HG03196 (cell line): Measurements from ENCODE around the gene RFWD3.

Experiments used
- ATAC-seq: cut with Tn5 transposase; IDR thresholded peaks from one replicate; pipeline ENCODE4 v1.9.1; 2021; ENCODE audit not compliant: unreplicated experiment

RFWD3 gene

DNA sequence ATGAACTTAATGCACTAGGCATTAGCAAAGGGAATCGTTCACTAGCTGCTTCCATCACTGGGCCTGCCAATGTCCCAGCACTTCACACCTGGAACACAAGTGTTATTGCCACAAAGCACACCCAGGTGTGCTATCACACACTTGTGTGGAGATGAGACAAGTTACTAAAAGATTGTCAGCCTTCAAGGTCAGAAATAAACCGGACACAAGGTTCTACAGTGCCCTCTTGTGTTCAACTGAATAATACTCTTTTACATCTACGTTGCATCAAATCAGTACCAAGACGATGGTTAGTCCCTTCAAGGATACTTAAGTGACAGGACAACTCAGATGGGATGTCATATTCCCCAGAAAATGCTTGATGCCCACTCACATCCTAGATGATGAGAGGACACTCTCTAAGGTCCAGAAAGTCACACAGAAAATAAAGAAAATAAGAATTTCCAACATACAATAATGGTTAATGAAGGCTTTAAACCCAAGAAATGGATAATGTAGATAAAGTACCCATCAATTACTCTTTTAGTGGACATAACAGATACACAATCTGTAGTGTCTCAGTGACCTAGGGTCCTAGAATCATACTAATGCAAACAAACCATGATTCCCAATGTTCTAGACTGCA, 43.4 kb downstream of the RFWD3 start:
- no peak for ATAC-seq

DNA sequence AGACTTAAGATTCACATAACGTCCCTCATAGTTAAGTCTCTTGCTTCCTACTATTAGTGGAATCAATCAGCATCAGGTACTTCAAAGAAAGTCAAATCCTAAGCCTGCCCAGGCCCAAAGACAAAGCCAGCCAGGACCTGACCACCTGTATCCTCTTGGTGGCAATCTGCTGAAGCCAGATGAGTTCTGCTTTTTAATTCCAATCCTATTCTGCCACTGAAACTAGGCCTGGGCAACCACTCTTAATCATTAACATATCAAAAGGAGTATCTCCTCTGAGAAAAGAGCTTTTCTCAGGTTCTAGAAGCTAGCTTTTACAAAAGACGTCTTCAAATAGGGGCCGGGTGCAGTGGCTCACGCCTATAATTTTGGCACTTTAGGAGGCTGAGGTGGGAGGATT, 44.7 kb downstream of the RFWD3 start:
- ATAC-seq, result no peak

DNA sequence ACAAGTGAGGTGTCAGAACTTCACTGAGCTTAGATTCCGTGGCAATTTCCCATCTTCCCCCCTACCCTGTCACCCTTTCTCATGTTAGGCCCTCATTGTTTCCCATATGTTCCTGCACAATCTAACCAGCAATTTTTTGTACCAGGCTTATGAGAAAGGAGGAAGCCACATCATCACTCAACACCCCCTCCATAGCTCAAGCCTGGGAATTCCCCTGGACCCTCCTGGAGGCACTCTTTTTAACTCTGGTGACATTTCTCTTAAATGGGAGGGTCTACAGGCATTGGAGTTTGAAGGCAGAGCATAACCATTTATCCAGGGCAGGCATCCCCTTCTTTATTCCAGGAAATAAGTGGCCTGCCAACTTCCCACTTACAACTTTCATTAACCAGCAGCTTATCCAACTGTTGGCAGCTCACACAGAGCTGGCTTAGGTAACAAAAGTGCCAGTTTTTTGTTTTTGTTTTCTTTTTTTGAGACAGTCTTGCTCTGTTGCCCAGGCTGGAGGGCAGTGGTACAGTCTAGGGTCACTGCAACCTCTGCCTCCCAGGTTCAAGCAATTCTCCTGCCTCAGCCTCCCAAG, 49.4 kb downstream of the RFWD3 start:
- no peak for ATAC-seq

DNA sequence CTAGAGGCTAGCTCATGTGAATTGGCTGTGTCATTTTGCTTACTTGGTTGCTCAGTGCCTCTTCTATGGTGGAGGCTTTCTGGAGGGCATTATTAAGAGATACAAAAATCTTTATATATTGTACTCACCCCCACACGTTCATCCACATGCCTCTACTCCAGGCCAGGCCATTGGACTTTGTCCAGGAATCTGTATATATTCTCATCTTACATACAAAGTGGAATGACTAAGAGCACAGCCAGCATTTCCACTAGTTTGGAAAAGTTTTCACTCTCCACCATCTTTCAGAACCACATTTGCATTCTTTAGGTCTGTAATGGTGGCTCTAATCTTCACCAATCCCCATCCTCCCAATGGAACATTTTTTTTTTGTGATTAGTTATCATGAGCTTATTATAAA, 55.0 kb downstream of the RFWD3 start:
- ATAC-seq, result no peak

DNA sequence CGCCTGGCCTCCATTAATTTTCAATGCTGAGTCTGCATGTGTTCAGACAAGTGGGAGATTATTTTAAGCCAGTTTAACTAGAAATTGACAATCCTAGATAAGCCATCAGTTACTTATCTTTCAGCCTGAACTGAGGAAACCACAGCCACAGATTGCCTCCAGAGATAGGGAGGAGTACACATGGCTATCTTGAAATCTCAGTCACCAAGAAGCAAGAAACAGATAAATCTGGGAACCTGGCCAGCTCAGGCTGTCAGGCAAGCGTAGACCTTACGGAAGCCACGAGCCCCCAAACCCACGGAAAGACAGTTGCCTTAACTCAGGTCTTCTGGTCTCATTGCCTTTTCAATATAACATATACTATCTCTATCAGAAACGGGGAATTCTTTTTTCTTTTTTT, 57.7 kb downstream of the RFWD3 start:
- no peak for ATAC-seq

DNA sequence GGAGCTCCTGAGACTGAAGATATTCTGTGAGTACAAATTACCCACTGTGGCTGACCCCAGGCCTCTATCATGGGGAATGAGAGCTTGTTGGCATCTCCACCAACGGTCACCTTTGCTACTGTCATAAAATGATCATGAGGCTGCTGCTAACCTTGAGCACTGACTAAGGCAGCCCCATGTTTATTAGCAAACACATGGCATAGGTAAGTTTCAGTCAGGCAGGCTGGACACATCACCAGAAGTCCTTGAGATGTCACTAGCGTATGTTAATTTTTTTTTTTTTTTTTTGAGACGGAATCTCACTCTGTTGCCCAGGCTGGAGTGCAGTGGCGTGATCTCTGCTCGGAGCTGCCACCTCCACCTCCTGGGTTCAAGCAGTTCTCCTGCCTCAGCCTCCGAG, 58.3 kb downstream of the RFWD3 start:
- ATAC-seq, result no peak

DNA sequence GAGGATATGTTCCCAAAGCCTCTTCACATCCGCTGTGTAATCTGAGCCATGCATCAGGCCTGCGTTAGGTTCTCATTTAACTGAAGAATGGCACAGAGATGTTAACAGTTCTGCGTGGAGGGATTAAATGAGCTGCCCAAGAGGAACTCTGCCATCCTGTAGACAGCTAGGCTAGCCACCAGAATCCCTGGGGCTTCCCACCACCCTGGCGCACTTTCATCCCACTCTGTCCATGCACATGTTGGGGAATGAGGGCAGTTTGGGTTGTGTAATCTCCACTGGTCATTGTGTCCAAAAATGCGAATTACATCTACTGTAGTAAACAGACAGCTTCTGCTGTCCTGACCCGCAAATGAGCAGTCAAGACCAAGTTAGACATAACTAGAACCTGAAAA, 58.7 kb downstream of the RFWD3 start:
- ATAC-seq, result no peak

DNA sequence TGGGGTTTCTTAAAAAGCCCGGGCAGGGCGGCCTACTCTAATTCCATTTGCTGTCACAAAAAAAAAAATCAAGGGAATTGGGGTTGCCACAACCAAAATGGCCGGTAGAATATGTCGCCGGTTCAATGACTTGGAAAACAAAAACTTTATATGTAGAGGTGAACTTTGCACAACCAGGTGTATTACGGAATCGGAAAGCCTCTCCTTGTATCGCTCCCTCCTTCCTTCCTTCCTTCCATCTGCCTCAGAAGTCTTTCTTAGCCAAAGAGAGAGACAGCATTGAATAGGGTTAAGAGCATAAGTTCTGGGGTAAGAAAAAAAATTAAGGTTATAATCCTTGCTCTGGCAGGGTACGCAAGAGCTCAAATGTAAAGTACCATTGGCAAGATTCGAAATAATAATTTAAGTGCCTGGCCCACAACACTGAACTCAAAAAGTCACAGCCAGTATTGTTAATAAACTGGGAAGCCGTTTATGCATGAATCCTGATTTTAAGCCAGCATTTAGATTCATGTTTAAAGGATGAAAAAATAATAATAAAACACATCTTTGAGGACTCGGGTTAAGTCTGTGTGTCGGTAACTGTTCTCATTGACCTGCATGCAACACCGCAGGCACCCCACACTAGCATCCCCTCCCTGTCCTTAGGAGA, 59.2 kb downstream of the RFWD3 start:
- ATAC-seq, result no peak

DNA sequence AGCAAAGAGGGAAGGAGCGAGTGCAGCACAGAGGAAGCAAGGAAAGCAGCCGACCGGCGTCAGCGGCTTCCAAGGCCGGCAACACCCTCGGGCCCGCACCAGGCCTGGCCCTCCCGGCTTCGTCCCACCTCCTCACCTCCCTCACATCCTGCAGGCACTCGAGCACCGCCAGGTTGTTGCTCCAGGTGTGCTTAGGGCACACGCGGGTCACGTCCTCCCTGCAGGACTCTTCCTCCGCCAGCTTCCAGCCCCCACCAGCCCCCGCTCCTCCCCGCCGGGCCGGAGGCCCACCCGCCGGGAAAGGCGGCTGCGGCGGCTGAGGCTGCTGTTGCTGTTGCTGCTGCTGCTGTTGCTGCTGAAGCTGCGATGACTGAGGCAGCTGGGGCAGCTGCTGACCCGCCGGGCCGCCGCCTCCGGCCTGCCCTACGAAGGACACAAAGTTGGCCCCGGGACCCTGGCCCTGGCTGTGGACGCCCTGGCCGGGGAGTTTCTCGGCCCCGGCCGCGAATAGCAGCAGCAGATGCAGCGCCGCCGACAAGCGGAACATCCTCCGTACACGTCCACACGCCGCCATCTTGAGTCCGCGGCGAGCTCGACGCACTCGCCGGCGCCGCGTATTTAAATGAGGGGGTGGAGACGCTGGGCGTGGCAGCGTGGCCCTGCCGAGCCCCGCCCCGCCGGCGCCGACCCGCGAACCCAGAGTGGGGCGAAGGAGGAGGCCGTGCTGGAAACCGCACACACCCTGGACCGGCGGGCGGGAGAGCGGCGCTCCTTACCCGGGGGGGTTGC, 60.0 kb downstream of the RFWD3 start, which contains the start of gene GLG1:
Gene GLG1 (minus strand): TSS at position 594 of the 789 bp plus-strand sequence. CDS start 20 bp downstream, at position 574.
- ATAC-seq, result peak; percentile 94

DNA sequence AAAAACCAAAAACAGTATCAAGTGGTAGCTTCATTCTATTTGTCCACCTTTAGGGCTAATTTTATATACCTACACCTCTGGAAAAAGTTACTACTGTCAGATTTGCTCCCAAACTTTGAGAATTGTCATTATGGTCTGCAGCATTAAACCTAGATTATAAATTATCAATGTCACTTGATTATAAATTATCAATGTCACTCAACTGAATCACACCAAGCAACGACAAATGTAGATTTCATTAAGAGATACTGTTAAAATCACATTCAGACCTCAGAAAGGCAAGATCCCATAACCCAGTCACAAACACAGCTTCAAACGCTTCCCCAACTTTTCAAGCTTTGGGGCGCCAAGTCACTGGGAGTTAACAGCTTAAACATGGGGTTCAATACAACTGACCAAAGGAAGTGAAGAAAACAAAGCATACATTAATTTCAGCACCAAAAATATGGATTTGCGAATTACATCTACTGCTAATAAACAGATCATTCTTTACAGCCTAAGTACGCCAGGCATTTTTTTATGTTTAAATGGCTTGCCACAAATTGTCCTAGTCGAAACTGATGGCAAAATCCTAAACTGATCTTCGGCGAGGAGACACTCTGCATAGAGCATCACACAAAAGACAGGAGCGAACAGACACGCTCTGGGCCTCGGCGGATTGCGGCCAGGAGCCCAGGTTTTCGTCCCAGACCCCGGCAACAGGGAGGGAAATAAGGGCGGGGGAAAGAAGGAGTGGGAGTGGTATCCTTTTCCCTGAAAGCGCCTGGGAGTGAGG, 60.7 kb downstream of the RFWD3 start:
- peak; percentile 6 for ATAC-seq

DNA sequence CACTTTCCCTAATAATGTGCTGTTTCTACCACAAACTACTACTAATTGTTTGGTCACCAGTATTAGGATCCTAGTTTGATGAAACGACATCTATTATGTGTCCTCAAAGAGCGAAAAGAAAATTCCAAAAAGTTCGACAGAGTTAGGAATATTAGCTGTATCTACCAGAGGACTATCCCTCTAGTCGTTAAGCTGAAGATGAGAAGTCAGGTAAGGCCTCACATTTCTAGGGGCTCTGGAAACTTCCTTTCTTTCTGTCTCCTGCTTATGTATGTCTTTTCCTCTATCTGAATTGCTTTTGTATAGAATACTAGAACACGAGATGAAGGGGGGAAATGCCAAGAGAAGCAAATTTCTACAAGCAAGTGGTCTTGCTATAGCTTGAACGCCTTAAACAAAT, 61.3 kb downstream of the RFWD3 start:
- no peak for ATAC-seq

DNA sequence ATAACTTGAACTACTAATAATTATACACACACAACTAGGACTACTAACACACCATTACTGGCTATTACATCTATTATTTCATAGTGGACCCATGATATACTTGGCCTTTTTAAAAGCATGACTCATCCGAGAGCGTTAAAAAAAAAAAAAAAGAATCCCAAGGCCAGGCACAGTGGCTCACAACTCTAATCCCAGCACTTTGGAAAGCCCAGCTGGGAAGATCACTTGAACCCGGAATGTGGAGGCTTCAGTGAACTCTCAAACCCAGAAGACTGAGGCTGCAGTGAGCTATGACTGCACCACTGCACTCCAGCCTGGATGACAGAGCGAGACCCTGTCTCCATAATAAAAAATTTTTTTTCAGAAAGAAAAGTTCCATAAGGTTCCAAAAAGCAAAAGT, 62.8 kb downstream of the RFWD3 start:
- no peak for ATAC-seq

DNA sequence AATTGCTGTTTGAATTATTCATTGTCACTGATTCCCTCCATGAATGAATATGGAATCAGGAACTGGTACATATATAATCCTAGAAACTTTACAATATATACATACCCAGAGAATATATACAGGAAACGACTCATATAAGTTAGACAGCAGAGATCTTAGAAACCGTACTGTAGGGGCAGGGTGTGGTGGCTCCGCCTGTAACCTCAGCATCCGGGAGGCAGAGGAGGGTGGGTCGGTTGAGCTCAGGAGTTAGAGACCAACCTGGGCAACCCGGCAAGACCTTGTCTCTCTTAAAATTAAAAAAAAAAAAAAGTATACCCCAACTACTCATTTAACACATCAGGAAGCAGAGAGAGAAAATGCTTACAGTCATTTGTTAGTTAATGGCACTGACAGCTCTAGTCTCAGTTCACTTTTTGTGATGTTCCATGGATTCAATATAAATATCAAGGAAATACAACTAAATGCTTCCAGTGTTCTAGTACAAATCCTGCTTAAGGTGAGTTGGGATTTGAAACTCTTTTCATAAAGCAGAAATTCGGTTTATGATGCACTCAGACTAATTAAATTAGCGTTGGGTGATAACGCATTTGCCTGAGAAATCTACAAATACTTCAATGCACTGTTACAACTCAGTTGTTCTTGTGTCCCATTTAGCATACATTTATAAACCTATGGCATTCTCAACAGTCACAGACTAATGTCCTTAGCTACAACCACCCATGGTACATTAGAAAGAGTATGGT, 65.4 kb downstream of the RFWD3 start:
- ATAC-seq, result peak; percentile 80

DNA sequence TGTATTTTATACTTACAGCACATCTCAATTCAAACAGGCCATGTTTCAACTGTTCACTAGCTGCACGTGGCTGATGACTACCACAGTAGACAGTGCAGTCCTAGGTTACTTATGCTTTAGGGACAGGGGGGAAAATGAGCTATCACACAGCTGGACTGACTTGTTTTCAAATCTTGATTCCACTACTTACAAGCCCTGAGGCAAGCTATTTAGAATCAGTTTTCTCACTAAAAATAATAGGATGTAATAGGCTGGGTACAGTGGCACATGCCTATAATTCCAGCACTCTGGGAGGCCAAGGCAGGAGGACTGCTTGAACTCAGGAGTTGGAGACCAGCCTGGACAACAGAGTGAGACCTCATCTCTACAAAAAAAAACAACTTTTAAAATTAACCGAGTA, 70.1 kb downstream of the RFWD3 start:
- no peak for ATAC-seq

DNA sequence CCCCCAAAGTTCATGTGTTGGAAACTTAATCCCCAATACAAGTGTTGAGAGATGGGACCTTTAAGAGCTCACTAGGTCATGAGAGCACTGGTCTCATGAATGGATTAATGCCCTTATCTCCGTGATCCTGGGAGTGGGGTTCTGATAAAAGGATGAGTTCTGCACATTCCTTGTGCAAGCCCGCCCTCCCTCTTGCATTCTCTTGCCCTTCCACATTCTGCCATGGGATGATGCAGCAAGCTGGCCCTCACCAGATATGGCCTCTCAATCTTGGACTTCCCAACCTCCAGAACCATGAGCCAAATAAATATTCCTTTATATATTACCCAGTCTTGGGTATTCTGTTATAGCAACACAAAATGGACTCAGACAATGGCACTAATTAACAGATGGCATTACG, 73.8 kb downstream of the RFWD3 start:
- no peak for ATAC-seq

DNA sequence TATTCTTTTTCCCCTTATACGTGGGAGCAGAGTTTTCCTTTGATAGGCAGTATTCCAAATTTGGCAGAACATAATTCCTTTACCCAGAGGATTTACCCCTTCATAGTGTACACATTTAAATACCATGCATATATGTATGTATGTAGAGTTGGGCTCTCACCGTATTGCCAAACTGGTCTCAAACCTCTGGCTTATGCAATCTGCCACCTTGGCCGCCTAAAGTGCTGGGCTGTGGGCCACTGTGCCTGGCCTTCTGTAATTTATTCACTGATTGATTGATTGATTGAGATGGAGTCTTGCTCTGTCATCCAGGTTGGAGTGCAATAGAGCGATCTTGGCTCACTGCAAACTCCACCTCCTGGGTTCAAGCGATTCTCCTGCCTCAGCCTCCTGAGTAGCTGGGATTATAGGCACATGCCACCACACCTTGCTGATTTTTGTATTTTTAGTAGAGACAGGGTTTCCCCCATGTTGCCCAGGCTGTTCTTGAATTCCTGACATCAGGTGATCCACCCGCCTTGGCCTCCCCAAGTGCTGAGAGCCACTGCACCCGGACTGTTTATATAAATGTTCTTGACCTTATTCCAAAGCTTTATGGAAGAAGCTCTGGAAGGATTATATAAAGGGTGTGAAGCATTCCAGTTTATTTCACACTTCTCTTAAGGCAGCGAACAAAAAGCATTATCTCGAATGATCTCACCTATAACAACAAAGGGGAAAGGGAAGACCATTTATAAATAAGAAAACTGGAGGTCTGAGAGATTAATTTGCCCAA, 74.6 kb downstream of the RFWD3 start:
- ATAC-seq, result no peak

DNA sequence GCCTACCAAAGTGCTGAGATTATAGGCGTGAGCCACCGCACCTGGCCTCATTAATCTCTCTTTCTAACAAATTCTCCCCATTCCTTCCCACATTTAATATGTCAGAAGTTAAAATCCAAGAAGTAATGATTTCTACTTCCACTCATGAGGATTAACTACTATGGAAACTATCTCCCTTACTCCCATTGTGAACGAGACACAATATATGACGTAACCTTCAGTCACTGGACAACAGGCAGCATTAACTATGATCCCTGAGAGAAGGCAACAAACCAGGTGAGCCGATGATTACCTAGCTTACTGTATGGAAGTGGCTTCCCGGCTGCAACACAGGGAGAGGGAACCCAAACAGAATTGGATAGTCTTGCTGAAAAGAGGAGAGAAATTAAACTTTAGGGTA, 79.7 kb downstream of the RFWD3 start:
- ATAC-seq, result no peak

DNA sequence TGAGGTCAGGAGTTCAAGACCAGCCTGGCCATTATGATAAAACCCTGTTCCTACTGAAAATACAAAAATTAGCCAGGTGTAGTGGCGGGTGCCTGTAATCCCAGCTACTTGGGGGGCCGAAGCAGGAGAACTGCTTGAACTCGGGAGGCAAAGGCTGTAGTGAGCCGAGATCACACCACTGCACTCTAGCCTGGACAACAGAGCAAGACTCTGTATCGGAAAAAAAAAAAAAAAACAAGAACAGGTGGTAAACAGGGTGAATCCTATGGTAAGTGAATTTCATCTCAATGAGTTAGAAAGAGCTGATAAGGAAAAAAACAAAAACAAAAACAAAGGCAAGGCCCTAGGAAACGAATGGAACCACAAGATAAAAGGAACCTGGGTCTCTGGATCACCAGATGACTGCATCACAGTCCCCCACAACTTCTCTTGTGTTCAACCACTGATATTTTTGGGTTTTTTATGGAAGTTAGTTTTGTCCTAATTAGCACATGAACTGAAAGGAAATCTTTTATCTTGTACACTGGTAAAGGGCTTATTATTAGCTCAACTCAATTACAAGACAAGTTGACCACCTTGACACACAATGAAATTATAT, 80.7 kb downstream of the RFWD3 start:
- ATAC-seq, result no peak
